ENCODE data around the gene TMIGD3.

The TMIGD3 gene

DNA sequence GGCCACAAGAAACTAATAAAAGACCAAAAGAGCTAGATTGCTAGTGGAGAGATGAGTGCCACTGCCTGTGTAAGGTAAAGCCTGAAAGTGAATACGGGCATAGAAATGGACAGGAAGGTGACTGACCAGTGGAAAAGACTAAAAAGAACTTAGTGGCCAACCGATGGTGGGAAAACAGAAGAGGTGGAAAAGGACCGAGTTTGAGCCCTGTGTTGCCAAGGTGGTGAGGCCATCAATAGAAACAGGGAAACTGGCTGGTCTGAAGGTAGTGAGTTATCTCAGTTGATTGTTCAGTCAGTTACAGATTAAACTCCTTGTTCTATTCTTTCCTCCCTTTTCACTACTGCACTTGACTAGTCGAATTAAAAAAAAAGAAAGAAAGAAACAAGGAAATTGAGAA is 56.9 kb downstream of the TMIGD3 start:
- DNase-seq = no peak

DNA sequence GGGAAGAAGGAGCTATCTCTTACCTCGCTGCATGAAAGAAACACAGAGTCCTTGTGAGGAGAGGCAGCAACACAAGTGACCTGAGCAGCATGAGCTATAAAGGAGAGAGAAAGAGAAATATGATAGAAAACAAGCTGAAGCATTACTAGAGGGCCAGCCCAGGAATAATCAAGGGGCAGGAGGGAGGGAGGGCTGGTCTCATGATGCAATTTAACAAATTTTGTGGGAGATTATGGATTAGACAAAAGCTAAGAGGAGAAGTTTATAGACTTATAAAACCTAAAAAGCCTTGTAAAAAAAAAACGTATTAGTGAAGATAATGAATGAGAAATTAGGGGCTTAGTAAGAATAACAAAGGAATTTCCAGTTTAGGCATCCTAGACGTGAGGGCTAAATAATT is 59.4 kb downstream of the TMIGD3 start:
- DNase-seq = no peak

DNA sequence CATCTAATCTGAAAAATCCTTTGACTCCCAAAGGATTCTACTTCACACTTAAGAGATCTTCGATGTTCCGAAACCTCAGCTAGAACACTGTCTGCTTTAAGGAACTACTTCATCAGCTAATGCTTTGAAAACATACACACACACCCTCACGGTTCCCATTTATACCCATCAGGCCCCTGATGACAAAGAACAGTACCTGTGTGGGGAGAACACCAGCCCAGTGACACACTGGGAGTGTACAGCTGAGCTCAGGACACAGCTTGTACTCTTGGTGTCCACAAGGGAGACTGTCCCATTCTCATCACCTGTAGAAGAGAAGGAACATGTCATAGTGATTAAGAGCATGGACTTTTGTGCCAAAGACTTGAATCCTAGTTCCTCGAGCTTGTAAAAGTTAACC is 61.0 kb downstream of the TMIGD3 start:
- DNase-seq = no peak

DNA sequence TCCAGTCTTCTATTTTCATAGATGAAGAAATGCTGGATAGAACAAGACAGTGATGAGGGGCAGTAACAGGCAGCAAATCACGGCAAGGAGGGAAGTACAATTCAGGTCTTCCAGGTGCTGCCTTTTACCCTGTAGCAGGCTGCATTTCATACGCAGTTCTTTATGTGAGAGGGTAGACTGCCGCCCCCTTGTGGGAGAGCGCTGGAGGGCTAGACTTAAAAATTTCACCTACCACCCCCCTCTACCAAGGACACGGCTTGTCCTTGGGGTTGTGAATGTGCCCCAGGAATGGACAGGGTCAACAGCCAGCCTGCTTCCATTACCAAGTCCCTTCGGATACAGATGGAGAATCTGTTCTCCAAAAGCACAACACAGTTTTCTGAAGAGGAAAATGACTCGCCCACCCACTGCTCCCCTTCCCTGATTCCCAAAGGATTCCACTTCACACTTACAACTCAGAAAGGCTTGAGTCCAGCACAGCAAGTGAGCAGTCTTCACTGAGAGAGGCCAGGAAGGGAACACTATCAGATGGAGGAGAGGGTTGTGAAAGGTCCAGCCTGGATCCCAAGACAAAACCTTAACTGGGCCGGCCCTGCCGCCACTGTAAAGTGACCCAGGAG is 61.8 kb downstream of the TMIGD3 start:
- DNase-seq = no peak

DNA sequence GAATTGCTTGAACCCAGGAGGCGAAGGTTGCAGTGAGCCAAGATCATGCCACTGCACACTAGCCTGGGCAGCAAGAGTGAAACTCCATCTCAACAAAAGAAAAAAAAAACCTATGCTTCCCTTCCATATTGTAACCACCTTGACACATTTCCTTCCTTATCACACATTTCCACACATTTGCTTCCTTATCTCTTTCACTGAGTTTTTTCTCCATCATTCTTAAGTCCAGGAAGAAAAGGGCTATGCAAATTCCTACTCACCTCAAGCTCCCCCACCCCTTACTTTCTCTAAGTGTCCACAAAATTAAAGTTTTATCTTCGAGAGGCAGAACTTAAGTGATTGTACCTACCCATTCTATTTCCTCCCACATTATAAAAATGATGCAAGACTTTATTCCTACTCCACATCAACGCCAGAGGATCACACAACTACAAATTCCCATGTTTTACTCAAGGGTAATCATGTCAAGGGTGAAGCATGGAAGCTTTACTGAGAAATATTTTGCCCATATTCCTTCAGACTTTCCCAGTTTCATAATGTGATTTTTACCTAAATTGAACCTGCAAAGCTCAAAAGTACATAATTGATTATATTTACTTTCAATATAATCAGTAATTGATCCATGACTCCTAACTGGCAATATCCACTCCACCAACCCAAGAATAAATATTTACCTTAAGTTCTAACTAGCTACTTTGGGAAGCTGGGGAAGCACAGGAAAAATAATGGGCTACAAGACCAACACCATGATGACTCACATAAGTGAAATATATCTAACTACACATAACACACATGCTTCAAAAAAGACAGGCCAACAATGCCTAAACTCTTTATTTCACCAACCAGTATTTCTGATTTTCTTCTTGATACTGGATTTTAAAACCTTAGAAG is 63.7 kb downstream of the TMIGD3 start:
- DNase-seq = no peak

DNA sequence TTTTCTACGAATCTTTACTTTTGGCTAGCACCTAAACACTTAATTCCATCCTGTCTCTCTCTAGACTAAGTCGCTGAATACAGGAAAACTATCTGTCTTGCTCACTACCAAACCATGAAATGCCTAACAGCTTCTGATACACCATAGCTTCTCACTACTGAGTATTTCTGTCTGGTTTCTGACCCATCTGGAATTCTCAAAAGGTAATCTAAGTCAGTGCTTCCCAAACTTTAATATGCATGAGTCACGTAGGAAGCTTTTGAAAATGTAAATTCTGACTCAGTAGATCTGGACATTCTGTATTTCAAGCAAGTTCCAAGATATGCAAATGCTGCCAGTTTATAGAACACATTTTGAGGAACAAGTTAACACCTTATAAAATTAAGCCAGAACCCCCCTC is 66.7 kb downstream of the TMIGD3 start:
- no peak for DNase-seq

Measured in NCI-H1105 treated with DMSO at 0.1 percent for 48 hours (cell line).